SK-N-MC (cell line): ENCODE results near the gene ZDHHC5.
"Not testable (repeated sequence)": the region's sequence is repeated elsewhere in the genome, so short reads cannot be mapped to it uniquely, and the experiment has no call there.

Experiments used
- DNase-seq: peaks from one replicate; pipeline ENCODE4 v3.0.0-alpha.2; 2011; ENCODE audit warnings: low read depth, low spot score
- H3K27ac ChIP-seq: fragments of 200-600 bp; sonication (generic); 2 replicates; pipeline ENCODE4 v1.5.1; 2016; ENCODE audit warnings: mixed run types
- H3K36me3 ChIP-seq: fragments of 200-600 bp; sonication (generic); 2 replicates; pipeline ENCODE4 v1.6.1; 2017; ENCODE audit warnings: antibody characterized with exemption, low read length, mixed read lengths; ENCODE audit not compliant: insufficient read depth
- H3K4me3 ChIP-seq: fragments of 200-600 bp; sonication (generic); 2 replicates; pipeline ENCODE4 v1.5.1; 2016
- H3K9ac ChIP-seq: fragments of 200-600 bp; sonication (generic); 2 replicates; pipeline ENCODE4 v1.8.0; 2017; ENCODE audit warnings: mixed run types, mixed read lengths; ENCODE audit not compliant: insufficient read length
- H3K9me3 ChIP-seq: fragments of 200-600 bp; sonication (generic); 2 replicates; pipeline ENCODE4 v1.6.1; 2017; ENCODE audit warnings: low read depth, mild to moderate bottlenecking, antibody characterized with exemption, low read length, moderate library complexity, mixed read lengths
- EZH2 ChIP-seq: fragments of 200-600 bp; sonication (generic); IDR thresholded peaks from one replicate; pipeline ENCODE4 v1.6.1; 2017; ENCODE audit warnings: antibody characterized with exemption
- FOXP2 ChIP-seq: optimal IDR thresholded peaks from 2 replicates; pipeline ENCODE3; 2011; ENCODE audit warnings: mild to moderate bottlenecking, moderate library complexity; ENCODE audit not compliant: insufficient read depth; ENCODE audit errors: extremely low read length, control extremely low read depth
- POLR2AphosphoS5 ChIP-seq: IDR thresholded peaks from 2 replicates; pipeline ENCODE4 v1.6.1; 2012; ENCODE audit warnings: mild to moderate bottlenecking, low read depth, low read length, borderline replicate concordance

ZDHHC5 gene

DNA sequence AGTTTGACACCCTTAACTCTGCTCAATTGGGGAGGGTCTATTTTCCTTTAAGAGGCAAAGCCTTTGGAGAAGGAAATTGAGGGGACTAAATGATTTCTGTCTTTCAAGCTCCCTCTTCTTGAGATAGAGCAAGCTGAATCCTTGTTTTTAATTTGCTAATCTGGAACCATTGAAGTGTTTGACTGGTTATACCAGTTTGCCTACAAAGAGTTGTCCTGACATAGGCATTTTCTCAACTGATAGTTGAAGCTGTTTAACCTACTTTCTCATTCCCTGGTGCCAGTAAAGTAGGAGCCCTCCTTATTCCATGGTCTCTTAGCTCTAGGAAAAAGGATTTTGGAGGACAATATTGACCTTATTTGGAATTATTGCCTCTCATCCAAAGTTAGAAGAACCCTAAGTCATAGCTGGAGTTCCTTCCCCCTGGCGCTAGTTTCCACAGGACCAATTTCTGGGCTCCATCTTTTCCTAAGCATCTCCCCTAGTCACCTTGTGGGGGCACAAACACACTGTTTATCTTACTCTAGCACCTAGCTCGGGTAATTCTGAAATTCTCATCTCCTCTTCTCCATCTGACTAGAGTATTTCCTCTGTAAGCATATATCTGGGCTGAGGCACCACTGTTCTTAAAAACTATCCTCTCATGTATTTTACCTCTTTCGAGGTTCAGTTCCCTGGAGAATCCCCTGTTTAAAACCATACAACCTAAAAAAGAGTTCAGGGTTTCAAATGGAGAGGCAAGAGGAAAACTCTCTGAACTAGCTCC is 7.4 kb downstream of the ZDHHC5 start:
- no peak for DNase-seq
- Histone ChIP-seq H3K4me3 (no peak overlapping the region), H3K9ac (no peak overlapping the region), H3K27ac (no peak overlapping the region), H3K9me3 (no peaks in the 10 kb centered on the region), H3K36me3 (peaks cover 59% of the 10 kb centered on the region)
- no peak for TF ChIP-seq EZH2
- no peak for TF ChIP-seq FOXP2

DNA sequence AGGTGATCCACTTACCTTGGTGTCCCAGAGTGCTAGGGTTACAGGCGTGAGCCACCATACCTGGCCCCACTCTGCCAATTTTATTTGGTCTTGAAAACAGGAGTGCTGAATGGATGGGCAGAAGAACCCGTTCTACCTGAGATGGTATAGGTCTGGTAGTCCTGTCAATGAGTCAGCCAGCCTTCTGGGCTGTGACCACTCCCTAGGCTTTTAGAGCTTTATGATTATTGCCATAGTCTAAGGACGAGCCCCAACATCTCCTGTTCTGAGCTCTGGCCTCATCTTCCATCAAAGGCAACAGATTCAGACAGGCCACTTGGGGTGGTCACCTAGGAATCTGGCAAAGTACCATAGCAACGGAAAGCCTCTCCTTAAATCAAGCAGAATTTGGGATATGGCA is 11.5 kb downstream of the ZDHHC5 start:
- TF ChIP-seq EZH2 (no peak), POLR2AphosphoS5 (no peak), FOXP2 (no peak)
- Histone ChIP-seq H3K27ac (no peak overlapping the region), H3K36me3 (peaks cover 58% of the 10 kb centered on the region), H3K9me3 (no peaks in the 10 kb centered on the region), H3K9ac (no peak overlapping the region), H3K4me3 (no peak overlapping the region)
- DNase-seq, result no peak

DNA sequence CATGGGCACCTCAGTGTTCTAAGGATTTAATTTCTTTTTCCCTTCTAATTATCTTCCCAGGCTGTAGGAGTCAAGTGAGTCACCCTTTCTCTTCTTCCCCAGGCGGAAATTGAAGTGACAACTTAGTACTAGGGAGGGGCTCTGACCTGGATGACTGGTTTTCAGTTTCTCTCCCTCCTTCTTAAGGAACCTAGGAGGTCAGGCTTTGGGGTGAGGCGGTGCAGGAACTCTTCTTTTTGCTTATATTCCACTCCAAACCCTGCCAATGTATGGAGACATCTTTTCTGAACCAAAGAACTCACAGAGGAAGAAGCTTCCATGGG is 12.6 kb downstream of the ZDHHC5 start:
- no peak overlapping the region for H3K27ac ChIP-seq

DNA sequence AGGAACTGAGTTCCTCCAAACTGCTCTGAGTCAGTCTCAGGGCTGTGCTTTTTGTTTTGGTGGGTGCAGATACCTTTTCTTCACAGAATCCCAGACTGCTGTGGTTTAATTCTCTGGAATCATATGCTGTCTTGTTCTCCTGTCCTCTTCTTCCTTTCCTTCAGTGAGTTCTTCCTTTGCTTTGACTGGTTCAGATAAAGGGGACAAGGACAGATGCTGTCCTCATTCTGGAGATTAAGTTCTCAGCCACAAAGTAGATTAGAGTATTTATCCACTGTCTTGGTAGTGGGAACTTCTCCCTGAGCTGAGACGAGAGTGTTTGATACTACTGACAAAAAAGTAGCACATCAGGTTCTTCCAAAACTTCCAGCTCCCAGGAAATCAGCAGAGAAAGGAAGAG is 13.3 kb downstream of the ZDHHC5 start:
- Histone ChIP-seq H3K36me3 (peaks cover 53% of the 10 kb centered on the region), H3K9me3 (no peaks in the 10 kb centered on the region), H3K4me3 (no peak overlapping the region), H3K27ac (no peak overlapping the region), H3K9ac (no peak overlapping the region)
- DNase-seq, result no peak
- TF ChIP-seq EZH2 (no peak), POLR2AphosphoS5 (no peak), FOXP2 (no peak)

More for the DNA sequence above, 12.6 kb downstream of the ZDHHC5 start:
- Histone ChIP-seq H3K9me3 (no peaks in the 10 kb centered on the region), H3K9ac (no peak overlapping the region), H3K4me3 (no peak overlapping the region), H3K36me3 (peaks cover 54% of the 10 kb centered on the region)
- TF ChIP-seq FOXP2, result no peak
- TF ChIP-seq EZH2, result no peak
- DNase-seq, result no peak

DNA sequence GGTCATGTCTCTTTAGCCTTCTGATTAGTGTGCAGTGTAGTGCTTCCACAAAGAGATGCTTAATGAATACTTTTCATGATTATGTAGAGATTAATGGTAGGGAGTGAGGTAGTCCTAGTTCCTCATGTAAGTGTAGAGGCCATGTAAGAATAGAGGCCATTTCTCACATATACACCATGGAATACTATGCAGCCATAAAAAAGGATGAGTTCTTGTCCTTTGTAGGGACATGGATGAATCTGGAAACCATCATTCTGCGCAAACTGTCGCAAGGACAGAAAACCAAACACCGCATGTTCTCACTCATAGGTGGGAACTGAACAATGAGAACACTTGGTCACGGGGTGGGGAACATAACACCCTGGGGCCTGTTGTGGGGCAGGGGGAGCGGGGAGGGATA is 22.6 kb downstream of the ZDHHC5 start:
- H3K27ac ChIP-seq, H3K9me3 ChIP-seq, DNase-seq, H3K9ac ChIP-seq, H3K4me3 ChIP-seq: not testable (repeated sequence)
- H3K36me3 ChIP-seq, result peaks cover 73% of the 10 kb centered on the region

DNA sequence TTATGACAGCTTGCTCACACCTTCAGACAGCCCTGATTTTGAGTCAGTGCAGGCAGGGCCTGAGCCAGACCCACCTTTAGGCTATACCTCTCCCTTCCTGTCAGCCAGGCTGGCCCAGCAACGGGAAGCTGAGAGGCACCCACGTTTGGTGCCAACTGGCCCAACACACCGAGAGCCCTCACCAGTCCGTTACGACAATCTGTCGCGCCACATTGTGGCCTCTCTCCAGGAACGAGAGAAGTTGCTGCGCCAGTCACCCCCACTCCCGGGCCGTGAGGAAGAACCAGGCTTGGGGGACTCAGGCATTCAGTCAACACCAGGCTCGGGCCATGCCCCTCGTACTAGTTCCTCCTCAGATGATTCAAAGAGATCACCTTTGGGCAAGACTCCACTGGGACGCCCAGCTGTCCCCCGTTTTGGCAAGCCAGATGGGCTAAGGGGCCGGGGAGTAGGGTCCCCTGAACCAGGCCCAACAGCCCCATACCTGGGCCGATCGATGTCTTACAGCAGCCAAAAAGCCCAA is 31.0 kb downstream of the ZDHHC5 start:
- TF ChIP-seq EZH2 (no peak), FOXP2 (no peak), POLR2AphosphoS5 (no peak)
- Histone ChIP-seq H3K9me3 (no peaks in the 10 kb centered on the region), H3K4me3 (no peak overlapping the region), H3K27ac (no peak overlapping the region), H3K9ac (no peak overlapping the region), H3K36me3 (peaks cover 77% of the 10 kb centered on the region)
- no peak for DNase-seq

DNA sequence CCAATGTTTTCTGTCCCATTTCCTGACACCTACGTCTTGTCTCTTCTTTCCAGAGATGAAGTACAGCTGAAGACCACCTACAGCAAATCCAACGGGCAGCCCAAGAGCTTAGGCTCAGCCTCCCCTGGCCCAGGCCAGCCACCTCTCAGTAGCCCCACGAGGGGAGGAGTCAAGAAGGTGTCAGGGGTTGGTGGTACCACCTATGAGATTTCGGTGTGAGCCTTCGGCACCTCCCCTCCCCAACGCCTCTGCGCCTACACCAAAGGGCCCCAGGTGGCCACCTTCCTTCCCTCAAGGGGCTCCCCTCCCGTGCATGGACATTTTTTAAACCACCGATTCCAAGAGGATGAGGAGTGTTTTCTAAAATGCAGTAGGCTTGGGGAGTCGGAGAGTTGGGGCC is 31.9 kb downstream of the ZDHHC5 start:
- Histone ChIP-seq H3K9ac (no peak overlapping the region), H3K4me3 (no peak overlapping the region), H3K36me3 (peaks cover 77% of the 10 kb centered on the region), H3K9me3 (no peaks in the 10 kb centered on the region), H3K27ac (no peak overlapping the region)
- DNase-seq, result no peak
- TF ChIP-seq EZH2 (no peak), POLR2AphosphoS5 (no peak; the same call in 1 of the 2 replicates), FOXP2 (no peak)

DNA sequence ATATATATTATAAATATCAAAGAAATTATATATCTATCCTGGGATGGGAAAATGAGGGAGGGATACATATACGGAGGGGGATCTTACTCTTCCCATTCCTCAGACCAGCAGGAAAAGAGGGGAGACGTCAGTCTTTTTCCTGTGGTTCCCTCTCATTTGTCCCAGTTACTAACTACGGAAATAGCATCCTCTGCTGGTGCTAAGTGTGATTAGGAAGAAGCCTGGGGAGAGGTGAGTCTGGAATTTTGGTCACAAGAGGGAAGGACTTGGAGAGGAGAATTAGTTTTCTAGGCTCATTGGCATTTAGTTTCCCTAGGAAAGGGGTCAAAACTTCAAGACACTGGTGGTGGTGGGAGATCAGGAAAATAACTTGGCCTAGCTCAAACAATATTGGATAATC is 32.5 kb downstream of the ZDHHC5 start:
- no peak for TF ChIP-seq POLR2AphosphoS5
- TF ChIP-seq EZH2, result no peak
- no peak for TF ChIP-seq FOXP2
- no peak overlapping the region for H3K4me3 ChIP-seq
- peaks cover 76% of the 10 kb centered on the region for H3K36me3 ChIP-seq
- DNase-seq, result no peak
- no peak overlapping the region for H3K9ac ChIP-seq
- H3K9me3 ChIP-seq, result no peaks in the 10 kb centered on the region
- no peak overlapping the region for H3K27ac ChIP-seq

DNA sequence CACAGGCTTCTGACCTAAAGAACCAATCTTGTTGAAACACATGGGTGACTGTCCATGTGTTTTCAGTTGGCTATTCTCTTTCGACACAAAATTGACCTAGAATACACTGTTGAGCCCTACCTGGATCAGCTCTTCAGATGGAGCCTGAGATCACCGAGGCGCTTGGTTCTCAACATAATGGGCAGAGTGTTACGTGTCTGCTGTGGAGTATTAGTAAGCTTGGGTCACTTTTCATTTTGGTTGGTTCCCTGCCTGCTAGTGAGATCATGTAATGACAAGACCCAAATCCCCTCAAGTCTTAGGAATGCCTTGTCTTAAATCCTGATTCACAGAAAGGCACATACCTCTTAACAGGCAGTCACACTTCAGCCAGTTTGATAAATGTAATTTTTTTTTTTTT is 35.4 kb downstream of the ZDHHC5 start:
- TF ChIP-seq EZH2 (no peak), POLR2AphosphoS5 (no peak)
- no peak overlapping the region for H3K4me3 ChIP-seq
- no peak overlapping the region for H3K9ac ChIP-seq
- no peaks in the 10 kb centered on the region for H3K9me3 ChIP-seq
- DNase-seq, result no peak
- H3K27ac ChIP-seq, result 0 out of 2 replicates have a peak overlapping the region, but pooled peaks have one; percentile 36
- peaks cover 60% of the 10 kb centered on the region for H3K36me3 ChIP-seq
